HEK293 (cell line): Measurements from ENCODE around the gene ELAVL1.

Source experiments
- CTCF ChIP-seq: fragments of 450-650 bp; formaldehyde crosslinking; IDR thresholded peaks from 2 replicates; pipeline ENCODE4 v1.5.1; 2016; ENCODE audit warnings: missing biosample characterization, missing genetic modification characterization
- ELK4 ChIP-seq: IDR thresholded peaks from 2 replicates; pipeline ENCODE4 v1.6.1; 2011; ENCODE audit warnings: mild to moderate bottlenecking, low read depth, low read length, borderline replicate concordance
- HOXD13 ChIP-seq: sonication (generic); formaldehyde crosslinking; IDR thresholded peaks from 2 replicates; pipeline ENCODE4 v1.8.0; 2022; ENCODE audit warnings: missing genetic modification reagents, borderline replicate concordance
- IKZF3 ChIP-seq: fragments of 450-650 bp; IDR thresholded peaks from 2 replicates; pipeline ENCODE4 v1.5.0; 2018; ENCODE audit warnings: missing biosample characterization, mild to moderate bottlenecking, missing genetic modification characterization, moderate library complexity
- KLF10 ChIP-seq: fragments of 450-650 bp; IDR thresholded peaks from 2 replicates; pipeline ENCODE4 v1.5.1; 2018; ENCODE audit warnings: missing biosample characterization, mild to moderate bottlenecking, missing genetic modification characterization
- ZNF280D ChIP-seq: fragments of 450-650 bp; formaldehyde crosslinking; IDR thresholded peaks from 2 replicates; pipeline ENCODE4 v1.5.1; 2016; ENCODE audit warnings: missing biosample characterization, missing genetic modification characterization
- ZNF449 ChIP-seq: fragments of 450-650 bp; formaldehyde crosslinking; IDR thresholded peaks from 2 replicates; pipeline ENCODE4 v1.5.1; 2017; ENCODE audit warnings: missing biosample characterization, mild to moderate bottlenecking, missing genetic modification characterization, moderate library complexity
- ZNF548 ChIP-seq: fragments of 450-650 bp; formaldehyde crosslinking; IDR thresholded peaks from 2 replicates; pipeline ENCODE4 v1.5.1; 2016; ENCODE audit warnings: missing biosample characterization, missing genetic modification characterization
- ZNF558 ChIP-seq: fragments of 450-650 bp; formaldehyde crosslinking; IDR thresholded peaks from 2 replicates; pipeline ENCODE4 v1.5.1; 2016; ENCODE audit warnings: missing biosample characterization, missing genetic modification characterization
- ZNF664 ChIP-seq: fragments of 450-650 bp; formaldehyde crosslinking; IDR thresholded peaks from 2 replicates; pipeline ENCODE4 v1.5.1; 2016; ENCODE audit warnings: missing biosample characterization, missing genetic modification characterization

GRCh38 chr19:7915250-7916102, 90.0 kb downstream of the ELAVL1 start:
- no peak for TF ChIP-seq CTCF (tag by site-specific recombination)
- TF ChIP-seq ELK4 = no peak
- no peak for TF ChIP-seq ZNF664
- no peak for TF ChIP-seq ZNF280D (tag by site-specific recombination)
- no peak for TF ChIP-seq KLF10 (tag by site-specific recombination)
- no peak for TF ChIP-seq ZNF449
- no peak for TF ChIP-seq IKZF3 (tag by site-specific recombination)
- no peak for TF ChIP-seq HOXD13 (CRISPR knock-in tag)
- peak; percentile 65; the same call in 1 of the 2 replicates for TF ChIP-seq ZNF548 (tag by site-specific recombination)
- no peak for TF ChIP-seq ZNF558 (tag by site-specific recombination)
